Mesothelial cell of epicardium (in vitro differentiated cells): Measurements from ENCODE around the gene MYL3. TPM values are rescaled to one million over a fixed set of nuclear protein-coding genes. Genes with fewer than 3 reads are reported as not detected.

Experiments used
- DNase-seq, 2 experiments: peaks; one replicate each; pipeline ENCODE4 v3.0.0; 2021; ENCODE audit warnings: low spot score in 2 of 2; ENCODE audit not compliant: unreplicated experiment in 2 of 2
- H3K27ac Mint-ChIP-seq: 2 replicates; pipeline ENCODE4 v1.8.0; 2021; ENCODE audit warnings: mixed read lengths
- H3K27me3 Mint-ChIP-seq: 2 replicates; pipeline ENCODE4 v1.8.0; 2021; ENCODE audit warnings: low read depth, mixed read lengths
- H3K36me3 Mint-ChIP-seq: 2 replicates; pipeline ENCODE4 v1.8.0; 2021; ENCODE audit warnings: mixed read lengths
- H3K4me1 Mint-ChIP-seq: 2 replicates; pipeline ENCODE4 v1.8.0; 2021; ENCODE audit warnings: mixed read lengths
- H3K4me3 Mint-ChIP-seq: 2 replicates; pipeline ENCODE4 v1.8.0; 2021; ENCODE audit warnings: mild to moderate bottlenecking, moderate library complexity, mixed read lengths
- H3K9me3 Mint-ChIP-seq: 2 replicates; pipeline ENCODE4 v1.8.0; 2021; ENCODE audit warnings: mixed read lengths
- CTCF ChIP-seq: fragments of 200-600 bp; sonication (generic); IDR thresholded peaks from one replicate; pipeline ENCODE4 v1.5.0; 2021; ENCODE audit warnings: antibody characterized with exemption; ENCODE audit not compliant: unreplicated experiment
- total RNA-seq: library from RNA; stranded (reverse); gene quantifications from 3 replicates; pipeline ENCODE4 v1.2.1, GENCODE V29; 2021

The MYL3 gene
- total RNA-seq, 1 donor from 2014 or later, result 5.3 TPM

- TF ChIP-seq CTCF, result no peak
- peaks cover 49% of the 10 kb centered on the region for H3K27me3 Mint-ChIP-seq
- no peaks in the 10 kb centered on the region for H3K9me3 Mint-ChIP-seq
- no peak for DNase-seq
- peak overlapping the region; percentile 70 for H3K4me3 Mint-ChIP-seq
- no peak overlapping the region for H3K27ac Mint-ChIP-seq
- no peaks in the 10 kb centered on the region for H3K36me3 Mint-ChIP-seq
- H3K4me1 Mint-ChIP-seq, result peaks cover 46% of the 10 kb centered on the region
Observed at GRCh38 chr3:46880884-46881595, 17.8 kb upstream of the MYL3 start.

GRCh38 chr3:46878781-46879436 lies 15.7 kb upstream of the MYL3 start:
- Mint-ChIP-seq H3K4me1 (peaks cover 33% of the 10 kb centered on the region), H3K27ac (peak overlapping the region; percentile 61), H3K27me3 (peaks cover 29% of the 10 kb centered on the region), H3K4me3 (no peak overlapping the region), H3K9me3 (no peaks in the 10 kb centered on the region), H3K36me3 (no peaks in the 10 kb centered on the region)
- no peak for TF ChIP-seq CTCF
- no peak for DNase-seq

GRCh38 chr3:46877406-46878125 lies 14.3 kb upstream of the MYL3 start, which contains the start of gene PTH1R:
PTH1R (plus strand) TSS chr3:46877721; CDS start chr3:46883560, 5,839 bp downstream.
- H3K36me3 Mint-ChIP-seq, result no peaks in the 10 kb centered on the region
- peaks cover 33% of the 10 kb centered on the region for H3K4me1 Mint-ChIP-seq
- peaks cover 22% of the 10 kb centered on the region for H3K27me3 Mint-ChIP-seq
- no peaks in the 10 kb centered on the region for H3K9me3 Mint-ChIP-seq
- DNase-seq, result no peak
- no peak within 1 kb of the TSS for H3K4me3 Mint-ChIP-seq
- TF ChIP-seq CTCF, result no peak
- peak within 1 kb of the TSS; percentile 19 for H3K27ac Mint-ChIP-seq

GRCh38 chr3:46876313-46877300 lies 13.4 kb upstream of the MYL3 start:
- no peak for DNase-seq
- Mint-ChIP-seq H3K4me3 (no peak overlapping the region), H3K9me3 (no peaks in the 10 kb centered on the region), H3K4me1 (peaks cover 35% of the 10 kb centered on the region), H3K27ac (no peak overlapping the region), H3K36me3 (no peaks in the 10 kb centered on the region), H3K27me3 (peaks cover 17% of the 10 kb centered on the region)
- TF ChIP-seq CTCF, result no peak

- Mint-ChIP-seq H3K36me3 (no peaks in the 10 kb centered on the region), H3K9me3 (no peaks in the 10 kb centered on the region), H3K4me1 (peaks cover 32% of the 10 kb centered on the region), H3K4me3 (no peak overlapping the region), H3K27me3 (peaks cover 8% of the 10 kb centered on the region), H3K27ac (no peak overlapping the region)
- TF ChIP-seq CTCF, result no peak
- DNase-seq, result no peak
Observed at GRCh38 chr3:46875560-46875959, 12.3 kb upstream of the MYL3 start.
